Loucy (cell line): Measurements from ENCODE around the gene FREM1.

Experiments used
- H2AFZ ChIP-seq: fragments of 200-600 bp; sonication (generic); 2 replicates; pipeline ENCODE4 v1.6.0; 2016; ENCODE audit warnings: antibody characterized with exemption, mild to moderate bottlenecking, low read length, moderate library complexity
- H3F3A ChIP-seq: fragments of 200-600 bp; 2 replicates; pipeline ENCODE4 v1.6.0; 2016; ENCODE audit warnings: antibody characterized with exemption, low read depth, mild to moderate bottlenecking
- H3K27me3 ChIP-seq: fragments of 200-600 bp; sonication (generic); 2 replicates; pipeline ENCODE4 v1.6.1; 2014; ENCODE audit warnings: low read length, mild to moderate bottlenecking; ENCODE audit not compliant: insufficient read depth, poor library complexity, severe bottlenecking
- H3K36me3 ChIP-seq: fragments of 200-600 bp; sonication (generic); 2 replicates; pipeline ENCODE4 v1.6.1; 2016; ENCODE audit warnings: low read length; ENCODE audit not compliant: insufficient read depth
- H3K4me1 ChIP-seq: fragments of 200-600 bp; sonication (generic); 2 replicates; pipeline ENCODE4 v1.5.1; 2014; ENCODE audit warnings: low read length, mild to moderate bottlenecking; ENCODE audit not compliant: insufficient read depth, poor library complexity, severe bottlenecking
- H3K4me2 ChIP-seq: fragments of 200-600 bp; sonication (generic); 2 replicates; pipeline ENCODE4 v1.6.0; 2014; ENCODE audit warnings: antibody characterized with exemption, low read length, low read depth, mild to moderate bottlenecking; ENCODE audit not compliant: poor library complexity, severe bottlenecking
- H3K4me3 ChIP-seq: fragments of 200-600 bp; sonication (generic); 2 replicates; pipeline ENCODE4 v1.5.1; 2014; ENCODE audit warnings: low read length, mild to moderate bottlenecking, mixed read lengths; ENCODE audit not compliant: poor library complexity, severe bottlenecking
- H3K79me2 ChIP-seq: fragments of 200-600 bp; sonication (generic); 2 replicates; pipeline ENCODE4 v1.6.1; 2014; ENCODE audit warnings: low read length; ENCODE audit not compliant: insufficient read depth
- H3K9ac ChIP-seq: fragments of 200-600 bp; sonication (generic); 2 replicates; pipeline ENCODE4 v1.6.0; 2014; ENCODE audit warnings: mild to moderate bottlenecking, low read depth, low read length, moderate library complexity; ENCODE audit not compliant: poor library complexity, severe bottlenecking
- H3K9me2 ChIP-seq: fragments of 200-600 bp; sonication (generic); replicated peaks from 2 replicates; pipeline ENCODE4 v1.6.1; 2016; ENCODE audit warnings: low read depth, low read length, mixed read lengths
- H3K9me3 ChIP-seq: fragments of 200-600 bp; sonication (generic); 2 replicates; pipeline ENCODE4 v1.6.1; 2014; ENCODE audit warnings: mild to moderate bottlenecking, antibody characterized with exemption, low read length, low read depth; ENCODE audit not compliant: insufficient read depth
- H4K20me1 ChIP-seq: fragments of 200-600 bp; sonication (generic); 2 replicates; pipeline ENCODE4 v1.6.0; 2014; ENCODE audit warnings: antibody characterized with exemption, low read length, mild to moderate bottlenecking; ENCODE audit not compliant: insufficient read depth, poor library complexity, severe bottlenecking
- CTCF ChIP-seq: fragments of 200-600 bp; sonication (generic); conservative IDR thresholded peaks from 2 replicates; pipeline ENCODE4 v1.5.1; 2014; ENCODE audit warnings: mild to moderate bottlenecking, antibody characterized with exemption, low read length
- EZH2phosphoT487 ChIP-seq: fragments of 200-600 bp; IDR thresholded peaks from 2 replicates; pipeline ENCODE4 v1.6.1; 2018; ENCODE audit warnings: antibody characterized with exemption, mild to moderate bottlenecking, moderate library complexity, borderline replicate concordance

Gene FREM1

GRCh38 chr9:14780693-14781092, 129.5 kb downstream of the FREM1 start:
- H3K4me1 ChIP-seq = no peaks in the 10 kb centered on the region
- H3K4me3 ChIP-seq = no peak overlapping the region
- no peaks in the 10 kb centered on the region for H3K79me2 ChIP-seq
- TF ChIP-seq CTCF = no peak
- no peak for TF ChIP-seq EZH2phosphoT487
- H3K27me3 ChIP-seq = no peaks in the 10 kb centered on the region
- H3K4me2 ChIP-seq = no peak overlapping the region
- H4K20me1 ChIP-seq = no peaks in the 10 kb centered on the region
- H2AFZ ChIP-seq = no peak overlapping the region
- no peaks in the 10 kb centered on the region for H3K36me3 ChIP-seq
- H3K9ac ChIP-seq = no peak overlapping the region
- H3K9me3 ChIP-seq = no peaks in the 10 kb centered on the region
- no peaks in the 10 kb centered on the region for H3K9me2 ChIP-seq
- H3F3A ChIP-seq = no peaks in the 10 kb centered on the region

GRCh38 chr9:14780251-14780650, 130.0 kb downstream of the FREM1 start:
- TF ChIP-seq EZH2phosphoT487 (no peak), CTCF (no peak)
- no peaks in the 10 kb centered on the region for H3F3A ChIP-seq
- no peaks in the 10 kb centered on the region for H3K9me3 ChIP-seq
- no peak overlapping the region for H3K4me2 ChIP-seq
- no peaks in the 10 kb centered on the region for H3K9me2 ChIP-seq
- no peaks in the 10 kb centered on the region for H4K20me1 ChIP-seq
- H3K9ac ChIP-seq = no peak overlapping the region
- no peaks in the 10 kb centered on the region for H3K36me3 ChIP-seq
- H3K79me2 ChIP-seq = no peaks in the 10 kb centered on the region
- no peak overlapping the region for H2AFZ ChIP-seq
- no peak overlapping the region for H3K4me3 ChIP-seq
- H3K27me3 ChIP-seq = no peaks in the 10 kb centered on the region
- no peaks in the 10 kb centered on the region for H3K4me1 ChIP-seq

GRCh38 chr9:14779566-14780022, 130.6 kb downstream of the FREM1 start:
- Histone ChIP-seq H3K4me3 (no peak overlapping the region), H3K36me3 (no peaks in the 10 kb centered on the region), H3K79me2 (no peaks in the 10 kb centered on the region), H3K27me3 (no peaks in the 10 kb centered on the region), H3F3A (no peaks in the 10 kb centered on the region), H3K9ac (no peak overlapping the region), H3K4me2 (no peak overlapping the region), H2AFZ (no peak overlapping the region), H3K4me1 (no peaks in the 10 kb centered on the region), H3K9me3 (no peaks in the 10 kb centered on the region), H4K20me1 (no peaks in the 10 kb centered on the region), H3K9me2 (no peaks in the 10 kb centered on the region)
- TF ChIP-seq CTCF = no peak
- no peak for TF ChIP-seq EZH2phosphoT487
